SJCRH30 (cell line): Measurements from ENCODE around the gene NATD1. TPM values are rescaled to one million over a fixed set of nuclear protein-coding genes. Genes with fewer than 3 reads are reported as not detected.

Source experiments
- DNase-seq, 2 experiments: peaks; one replicate each; pipeline ENCODE4 v3.0.0-alpha.2; 2015 to 2020
- H3K27ac ChIP-seq: fragments of 250-450 bp; sonication (Bioruptor Pico); 2 replicates; pipeline ENCODE4 v1.5.1; 2020; ENCODE audit warnings: mild to moderate bottlenecking, moderate library complexity
- H3K27me3 ChIP-seq: fragments of 250-450 bp; sonication (Bioruptor Pico); 2 replicates; pipeline ENCODE4 v1.5.1; 2020; ENCODE audit warnings: mild to moderate bottlenecking, moderate library complexity
- H3K36me3 ChIP-seq: fragments of 250-450 bp; sonication (Bioruptor Pico); 2 replicates; pipeline ENCODE4 v1.5.1; 2020; ENCODE audit warnings: mild to moderate bottlenecking, moderate library complexity
- H3K4me1 ChIP-seq: fragments of 250-450 bp; sonication (Bioruptor Pico); 2 replicates; pipeline ENCODE4 v1.5.1; 2020; ENCODE audit warnings: mild to moderate bottlenecking, moderate library complexity
- H3K4me3 ChIP-seq: fragments of 250-450 bp; sonication (Bioruptor Pico); 2 replicates; pipeline ENCODE4 v1.5.1; 2020; ENCODE audit warnings: mild to moderate bottlenecking, moderate library complexity
- H3K9me3 ChIP-seq: fragments of 250-450 bp; sonication (Bioruptor Pico); replicated peaks from 2 replicates; pipeline ENCODE4 v1.5.1; 2020; ENCODE audit warnings: mild to moderate bottlenecking, moderate library complexity
- total RNA-seq: library from RNA; depleted of rRNA; stranded (reverse); fragments of >200 nt; shearing (Covaris generic); gene quantifications from 2 replicates; pipeline ENCODE4 v1.2.3, GENCODE V29; 2014

NATD1 gene
- total RNA-seq, 1 experiment from 2014 or later = 5.4 TPM

DNA sequence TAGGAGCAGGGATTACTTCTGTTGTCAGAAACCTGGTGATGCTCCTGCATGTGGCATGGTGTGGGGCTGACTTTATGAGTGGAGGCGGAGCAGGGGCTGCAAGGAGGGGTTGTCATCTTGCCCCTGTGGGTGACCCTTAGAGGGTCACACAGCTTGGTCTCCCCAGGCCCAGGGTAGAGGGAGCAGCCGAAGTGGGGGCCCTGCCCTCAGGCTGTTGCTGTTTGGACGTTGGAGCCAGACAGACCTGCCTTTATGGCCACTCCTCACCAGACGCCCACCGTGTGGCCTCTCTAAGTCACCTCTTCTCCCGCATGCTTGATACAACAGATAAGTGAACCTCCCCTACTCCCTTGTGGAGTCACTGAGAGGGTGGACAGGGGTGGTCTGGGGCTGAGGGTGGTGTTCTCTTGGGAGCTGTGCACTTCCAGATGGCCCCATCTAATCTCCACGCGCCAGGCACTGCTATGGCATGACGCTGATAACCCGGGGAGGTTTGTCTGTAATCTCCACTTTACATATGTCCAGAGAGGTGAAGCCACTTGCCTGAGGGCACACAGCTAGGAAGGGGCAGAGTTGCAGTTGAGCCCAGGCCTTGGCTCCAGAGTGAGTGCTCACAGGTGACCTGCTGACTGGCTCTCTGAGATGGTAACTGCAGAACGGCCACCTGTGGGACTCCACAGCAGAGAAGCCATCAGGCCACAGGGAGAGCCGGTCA lies 41.3 kb upstream of the NATD1 start:
- Histone ChIP-seq H3K36me3 (0 out of 2 replicates have a peak, but pooled peaks cover 2% of the 10 kb centered on the region), H3K4me1 (no peaks in the 10 kb centered on the region), H3K4me3 (no peak overlapping the region), H3K27me3 (0 out of 2 replicates have a peak, but pooled peaks cover 2% of the 10 kb centered on the region), H3K9me3 (no peaks in the 10 kb centered on the region), H3K27ac (no peak overlapping the region)
- DNase-seq = no peak

DNA sequence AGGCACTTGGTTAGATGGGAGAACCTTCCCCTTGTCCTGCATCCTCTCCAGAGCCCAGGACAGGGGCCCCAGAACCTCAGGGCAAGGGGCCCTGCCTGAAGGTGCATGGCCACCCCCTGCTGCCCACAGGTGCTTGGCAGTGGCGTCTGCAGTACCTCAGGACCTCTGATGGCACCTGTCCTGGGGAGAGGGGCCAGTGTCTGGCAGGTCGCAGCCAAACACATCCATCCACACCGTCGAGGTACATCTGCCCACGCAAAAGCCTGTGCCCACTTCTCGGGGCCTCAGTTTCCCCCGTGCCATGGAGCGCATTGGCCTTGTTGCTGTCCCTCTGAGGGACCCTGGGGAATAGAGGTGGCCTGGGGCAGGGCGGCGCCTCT lies 40.6 kb upstream of the NATD1 start:
- Histone ChIP-seq H3K27ac (no peak overlapping the region), H3K36me3 (no peaks in the 10 kb centered on the region), H3K27me3 (0 out of 2 replicates have a peak, but pooled peaks cover 2% of the 10 kb centered on the region), H3K4me1 (no peaks in the 10 kb centered on the region), H3K4me3 (no peak overlapping the region), H3K9me3 (no peaks in the 10 kb centered on the region)
- no peak for DNase-seq

DNA sequence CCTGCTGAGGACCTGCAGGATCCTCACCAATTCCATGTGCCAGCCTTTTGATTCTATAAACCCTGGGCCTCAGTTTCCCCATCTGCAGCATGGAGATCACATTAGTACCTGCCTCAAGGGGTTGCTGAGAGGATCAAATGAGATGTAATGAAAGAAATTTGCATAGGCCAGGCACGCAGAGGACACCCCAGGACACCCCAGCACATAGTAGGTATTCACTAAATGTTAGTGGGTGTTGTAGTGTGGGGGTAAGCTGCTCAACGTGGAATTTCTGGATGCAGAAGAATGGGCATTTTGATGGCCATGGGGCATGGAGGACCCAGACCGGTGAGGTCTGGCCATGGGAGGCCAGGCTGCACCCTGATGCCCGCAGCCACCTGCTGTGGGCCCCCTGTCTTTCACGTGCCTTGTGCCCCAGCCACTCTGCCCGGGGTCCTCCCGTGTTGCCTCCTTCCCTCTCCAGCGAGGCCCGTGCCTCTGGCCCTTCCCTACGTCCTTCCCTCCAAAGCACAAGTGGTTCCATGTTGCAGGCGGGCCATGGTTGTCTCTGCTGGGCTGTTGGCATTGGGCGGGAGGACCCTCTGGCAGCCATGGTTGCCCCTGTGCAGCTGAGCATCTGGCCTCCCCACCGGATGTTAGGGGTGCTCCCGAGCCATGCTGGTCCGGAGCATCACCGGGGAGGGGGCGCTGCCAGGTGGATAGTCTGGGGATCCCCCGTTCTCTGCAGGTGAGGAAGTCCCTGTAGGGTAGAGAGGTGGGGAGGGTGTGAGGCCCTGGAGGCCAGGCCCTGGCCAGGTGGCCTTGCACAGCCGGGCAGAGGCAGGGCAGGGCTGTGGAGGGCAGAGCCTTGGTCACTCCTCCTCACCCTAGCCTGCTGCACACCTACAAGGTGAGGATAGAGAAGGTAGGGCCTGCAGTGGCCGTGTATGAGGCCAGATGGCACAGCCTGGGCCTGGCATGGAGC lies 39.9 kb upstream of the NATD1 start:
- peaks cover 5% of the 10 kb centered on the region for H3K4me1 ChIP-seq

DNA sequence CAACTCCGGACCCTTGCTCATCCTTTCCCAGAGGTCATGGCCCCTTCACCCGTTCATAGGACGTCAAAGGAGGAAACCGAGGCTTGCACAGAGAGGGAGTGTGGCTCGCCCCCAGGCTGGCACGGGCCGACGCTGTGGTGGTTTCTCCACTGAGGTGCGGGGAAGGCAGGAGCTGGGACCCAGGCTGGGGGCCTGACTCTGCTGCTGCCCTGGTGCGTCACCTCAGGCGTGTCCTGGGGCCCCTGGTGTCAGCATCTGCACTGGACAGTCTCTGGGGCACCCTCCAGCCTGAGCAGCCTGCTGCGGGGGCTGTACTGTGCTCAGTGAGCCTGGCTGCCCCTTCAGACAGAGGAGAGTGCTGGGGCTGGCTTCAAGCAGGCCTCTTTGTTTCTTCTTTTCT lies 38.7 kb upstream of the NATD1 start:
- Histone ChIP-seq H3K4me3 (no peak overlapping the region), H3K4me1 (peaks cover 18% of the 10 kb centered on the region), H3K9me3 (no peaks in the 10 kb centered on the region), H3K27ac (no peak overlapping the region), H3K36me3 (no peaks in the 10 kb centered on the region), H3K27me3 (0 out of 2 replicates have a peak, but pooled peaks cover 2% of the 10 kb centered on the region)
- no peak for DNase-seq

More for the DNA sequence above, 39.9 kb upstream of the NATD1 start:
- Histone ChIP-seq H3K27me3 (0 out of 2 replicates have a peak, but pooled peaks cover 2% of the 10 kb centered on the region), H3K36me3 (no peaks in the 10 kb centered on the region), H3K27ac (no peak overlapping the region), H3K9me3 (no peaks in the 10 kb centered on the region), H3K4me3 (no peak overlapping the region)
- no peak for DNase-seq

DNA sequence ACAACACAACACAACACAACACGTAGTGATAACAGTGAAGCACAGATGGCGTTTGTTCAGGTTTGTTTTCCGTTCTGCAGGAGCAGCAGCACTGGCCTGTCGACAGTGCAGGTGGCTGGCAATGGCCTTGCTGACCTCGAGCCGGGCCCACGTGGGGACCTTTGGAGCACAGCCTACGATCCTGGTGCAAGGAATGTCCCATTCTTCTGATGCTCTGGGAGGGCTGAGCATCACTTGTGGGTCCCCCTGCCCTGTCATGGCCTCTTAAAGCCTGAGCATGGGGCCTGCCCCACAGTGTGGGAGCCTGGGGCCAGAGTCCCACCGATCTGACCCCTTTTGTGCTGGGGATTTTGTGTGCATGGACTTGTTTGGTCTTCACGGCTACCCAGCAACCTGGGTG lies 38.1 kb upstream of the NATD1 start:
- Histone ChIP-seq H3K4me3 (no peak overlapping the region), H3K36me3 (no peaks in the 10 kb centered on the region), H3K27me3 (0 out of 2 replicates have a peak, but pooled peaks cover 2% of the 10 kb centered on the region), H3K27ac (no peak overlapping the region), H3K4me1 (peaks cover 23% of the 10 kb centered on the region), H3K9me3 (no peaks in the 10 kb centered on the region)
- no peak for DNase-seq

DNA sequence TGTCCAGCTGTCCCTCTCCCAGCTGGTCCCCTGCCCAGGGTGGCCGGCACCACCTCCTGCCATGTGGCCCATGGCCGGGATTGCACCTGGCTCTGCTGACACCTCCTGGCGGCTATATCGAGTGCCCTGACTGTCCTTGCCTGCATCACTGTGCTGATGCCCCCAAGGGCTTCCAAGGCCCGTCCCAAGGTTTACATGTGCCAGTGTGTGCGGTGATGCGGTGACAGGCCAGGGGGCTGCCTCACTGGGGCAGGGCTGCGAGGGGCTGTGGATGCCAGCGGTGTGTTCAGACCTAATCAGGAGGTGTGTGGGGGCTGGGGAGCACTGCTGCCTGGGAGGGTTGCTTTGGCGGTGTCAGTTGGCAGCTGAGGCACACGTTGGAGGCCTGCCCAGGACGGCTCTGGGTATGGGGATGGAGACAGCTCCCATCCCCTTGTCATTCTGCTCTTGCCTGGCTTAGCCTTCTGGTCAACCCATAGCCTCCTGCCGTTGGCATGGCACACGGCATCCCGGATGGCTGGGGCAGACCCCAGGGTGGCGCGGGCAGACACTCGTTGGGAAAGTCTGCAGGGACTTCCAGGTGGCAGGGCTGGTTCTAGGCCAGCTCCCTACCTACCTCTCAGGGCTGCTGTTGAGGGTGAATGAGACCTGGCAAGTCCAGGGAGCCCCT lies 36.8 kb upstream of the NATD1 start:
- no peak for DNase-seq
- peaks cover 27% of the 10 kb centered on the region for H3K4me1 ChIP-seq
- no peak overlapping the region for H3K4me3 ChIP-seq
- no peaks in the 10 kb centered on the region for H3K27me3 ChIP-seq
- H3K9me3 ChIP-seq = no peaks in the 10 kb centered on the region
- no peaks in the 10 kb centered on the region for H3K36me3 ChIP-seq
- H3K27ac ChIP-seq = no peak overlapping the region

DNA sequence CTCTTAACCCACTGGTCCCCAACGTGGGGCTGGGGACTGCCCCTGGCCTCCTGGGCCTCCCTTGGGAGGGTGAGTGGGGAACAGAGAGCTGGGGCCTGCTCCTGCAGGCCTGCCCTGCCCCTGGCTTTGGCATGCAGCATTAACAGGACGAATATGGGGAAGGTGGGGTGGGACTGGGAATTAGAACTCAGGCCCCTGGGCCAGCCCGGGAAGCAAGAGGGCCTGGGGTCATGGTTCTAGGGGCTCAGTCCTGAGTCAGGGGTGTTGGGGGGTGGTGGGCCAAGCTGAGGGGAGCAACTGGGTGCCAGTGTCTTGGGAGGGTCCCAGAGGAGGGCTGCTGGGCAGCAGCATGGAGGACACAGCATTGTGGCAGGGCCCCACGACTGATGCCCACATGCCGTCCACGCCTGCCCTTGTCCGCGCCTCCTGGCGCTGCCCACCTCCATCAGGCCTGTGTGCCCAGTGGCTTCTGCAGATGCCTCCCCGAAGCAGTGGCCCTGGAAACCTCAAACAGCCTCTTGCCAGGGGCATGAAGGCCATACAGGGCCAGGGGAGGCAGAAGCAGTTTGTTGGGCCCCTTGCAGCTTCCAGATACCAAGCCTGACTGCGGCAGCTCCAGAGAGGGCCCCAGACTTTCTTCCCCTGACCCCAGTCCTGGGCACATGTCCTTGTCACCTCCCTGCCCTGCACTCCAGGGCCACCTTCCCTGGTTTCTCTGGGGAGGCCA lies 36.1 kb upstream of the NATD1 start:
- no peak overlapping the region for H3K27ac ChIP-seq
- no peaks in the 10 kb centered on the region for H3K9me3 ChIP-seq
- no peaks in the 10 kb centered on the region for H3K36me3 ChIP-seq
- H3K4me1 ChIP-seq = peaks cover 27% of the 10 kb centered on the region
- H3K4me3 ChIP-seq = no peak overlapping the region
- no peaks in the 10 kb centered on the region for H3K27me3 ChIP-seq
- DNase-seq = no peak

DNA sequence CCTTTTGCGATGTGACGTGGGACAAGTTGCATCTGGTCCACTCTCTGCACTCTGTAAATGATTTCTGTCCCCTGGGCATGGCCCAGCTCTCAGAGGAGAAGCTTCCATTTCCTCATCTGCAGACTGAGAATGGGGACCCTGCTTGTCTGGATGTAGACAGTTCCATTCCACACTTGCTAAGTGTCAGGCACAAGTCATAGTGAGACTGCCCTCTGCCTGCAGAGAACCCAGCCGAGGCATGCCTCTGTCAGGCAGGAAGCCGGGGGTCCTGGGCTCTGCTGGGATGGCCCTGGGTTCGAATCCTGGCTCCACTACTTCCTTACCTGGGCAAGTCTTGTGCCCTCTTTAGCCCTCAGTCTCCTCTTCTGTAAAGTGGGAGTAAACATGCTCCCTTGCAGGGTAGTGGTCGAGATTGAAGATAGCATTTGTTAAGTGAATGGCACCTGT lies 35.4 kb upstream of the NATD1 start:
- H3K4me3 ChIP-seq = no peak overlapping the region
- DNase-seq = no peak

DNA sequence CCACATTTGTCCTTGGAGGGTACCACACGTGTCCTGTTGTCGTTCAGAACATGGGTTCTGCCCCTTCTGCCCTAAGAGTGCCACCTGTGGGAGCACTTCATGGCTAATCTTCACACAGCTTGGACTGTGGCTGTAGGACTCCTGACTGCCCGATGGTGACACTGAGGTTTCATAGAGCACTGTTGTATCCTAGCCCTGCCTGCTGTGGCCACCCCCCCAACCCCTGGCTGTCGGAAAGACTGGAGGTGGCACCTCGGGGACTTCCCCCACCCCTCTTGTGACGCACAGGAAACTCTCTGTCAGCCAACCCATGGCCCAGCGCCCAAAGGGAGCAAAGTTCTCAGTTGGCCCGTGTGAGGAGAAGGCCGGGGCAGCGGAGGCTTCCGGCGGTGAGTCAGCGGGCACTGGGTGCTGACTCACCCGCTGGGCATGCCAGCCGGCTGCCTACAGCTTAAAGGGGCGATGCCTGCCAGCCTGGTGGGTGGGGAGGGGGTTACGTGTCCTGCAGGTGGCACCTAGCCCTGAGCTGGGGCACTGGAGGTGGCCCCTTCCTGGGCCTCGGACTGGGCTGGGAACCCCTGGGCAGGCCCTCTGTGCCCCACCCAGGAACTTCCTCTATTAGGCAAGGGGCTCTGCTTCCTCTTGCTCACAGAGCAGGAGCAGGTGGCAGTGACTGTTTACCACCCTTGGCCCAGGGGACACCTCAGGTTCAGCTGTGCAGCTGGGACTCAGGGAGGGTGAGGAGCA lies 34.7 kb upstream of the NATD1 start:
- Histone ChIP-seq H3K27me3 (no peaks in the 10 kb centered on the region), H3K36me3 (no peaks in the 10 kb centered on the region), H3K4me3 (peak overlapping the region; percentile 3; the same call in 1 of the 2 replicates), H3K4me1 (peaks cover 27% of the 10 kb centered on the region), H3K9me3 (no peaks in the 10 kb centered on the region), H3K27ac (peak overlapping the region; percentile 39)
- DNase-seq = peak; percentile 88 to 89

More for the DNA sequence above, 35.4 kb upstream of the NATD1 start:
- Histone ChIP-seq H3K36me3 (no peaks in the 10 kb centered on the region), H3K27ac (peak overlapping the region; percentile 39; the same call in 1 of the 2 replicates), H3K9me3 (no peaks in the 10 kb centered on the region), H3K4me1 (peaks cover 27% of the 10 kb centered on the region), H3K27me3 (no peaks in the 10 kb centered on the region)

DNA sequence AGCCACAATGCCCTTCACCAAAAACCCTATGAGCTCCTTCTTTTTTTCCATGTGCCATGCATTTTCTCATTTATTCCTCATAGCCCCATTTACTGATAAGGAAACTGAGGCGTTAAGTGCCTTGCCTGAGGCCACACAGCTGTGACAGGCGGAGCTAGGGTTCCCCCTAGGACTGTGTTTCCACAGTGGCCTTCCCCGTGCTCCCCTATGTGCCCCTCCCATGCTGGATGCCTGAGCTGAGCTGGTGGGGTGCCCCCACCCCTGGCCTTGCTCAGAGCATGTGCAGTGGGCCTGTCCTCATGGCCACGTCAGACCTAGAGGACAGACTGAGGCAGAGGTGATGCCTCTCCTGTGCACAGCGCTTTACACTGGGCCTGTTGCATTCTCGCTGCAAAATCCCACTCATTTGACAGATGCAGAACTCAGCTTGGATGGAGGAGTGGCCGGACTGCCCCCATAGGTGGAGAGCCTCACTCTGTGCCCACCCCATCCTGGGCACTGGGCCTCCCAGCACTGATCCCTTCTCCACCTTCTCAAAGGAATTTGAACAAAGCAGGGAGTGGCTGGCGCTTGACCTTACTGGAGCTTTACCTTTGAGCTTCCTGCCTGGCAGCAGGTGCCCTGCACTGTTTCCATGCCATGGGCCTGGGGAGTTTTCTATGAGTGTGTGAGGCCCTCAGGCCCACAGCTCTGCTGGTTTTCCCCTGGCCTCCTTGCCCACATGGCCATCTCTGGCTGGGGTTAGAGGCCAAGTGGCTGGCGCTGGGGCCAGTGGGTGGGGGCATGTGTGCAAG lies 33.9 kb upstream of the NATD1 start:
- Histone ChIP-seq H3K9me3 (no peaks in the 10 kb centered on the region), H3K4me1 (peaks cover 32% of the 10 kb centered on the region), H3K27ac (peak overlapping the region; percentile 39), H3K4me3 (peak overlapping the region; percentile 78), H3K27me3 (no peaks in the 10 kb centered on the region), H3K36me3 (no peaks in the 10 kb centered on the region)
- DNase-seq = no peak

DNA sequence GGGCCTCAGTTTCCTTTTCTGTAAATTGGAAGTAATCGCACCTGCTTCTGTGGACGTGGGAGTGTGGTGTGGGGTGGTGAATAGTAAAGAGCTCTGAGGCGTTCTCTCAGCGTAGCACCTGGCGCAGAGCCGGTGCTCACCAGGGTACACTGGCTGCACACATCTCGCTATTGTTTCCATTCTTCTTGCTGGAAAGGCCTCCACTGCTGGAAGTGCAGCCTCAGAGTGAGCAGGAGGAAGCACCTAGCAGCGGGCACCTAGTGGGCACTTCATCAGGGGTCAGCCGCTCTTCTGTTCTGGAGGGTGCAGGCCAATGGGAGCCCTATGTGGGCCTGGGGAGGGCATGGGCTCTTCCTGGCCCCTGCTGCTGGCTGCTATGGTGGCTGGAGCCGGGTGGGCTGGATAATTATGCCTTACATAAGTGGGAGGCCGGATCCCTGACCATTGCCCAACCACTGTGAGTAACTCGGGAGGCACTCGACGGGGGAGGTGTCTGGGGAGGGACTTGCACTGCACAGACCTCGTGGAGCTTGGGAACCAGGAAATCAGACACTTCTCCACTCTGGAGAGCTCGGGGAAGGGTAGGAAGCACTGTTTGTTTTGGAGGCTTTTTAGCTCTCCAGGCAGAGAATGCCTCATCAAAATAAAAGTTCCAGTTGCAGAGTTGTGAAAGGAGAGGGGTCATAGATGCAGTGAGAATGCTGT lies 33.0 kb upstream of the NATD1 start:
- Histone ChIP-seq H3K27me3 (no peaks in the 10 kb centered on the region), H3K27ac (no peak overlapping the region), H3K36me3 (no peaks in the 10 kb centered on the region), H3K4me3 (peak overlapping the region; percentile 78), H3K9me3 (no peaks in the 10 kb centered on the region), H3K4me1 (peaks cover 35% of the 10 kb centered on the region)
- DNase-seq = peak; percentile 91 to 94
